Measurements from ENCODE around the gene ABCC5.
A peak's percentile ranks its signal among the peaks of the same experiment; 100 is the strongest.
"Not testable (repeated sequence)": the region's sequence is repeated elsewhere in the genome, so short reads cannot be mapped to it uniquely, and the experiment has no call there.

The ABCC5 gene

DNA sequence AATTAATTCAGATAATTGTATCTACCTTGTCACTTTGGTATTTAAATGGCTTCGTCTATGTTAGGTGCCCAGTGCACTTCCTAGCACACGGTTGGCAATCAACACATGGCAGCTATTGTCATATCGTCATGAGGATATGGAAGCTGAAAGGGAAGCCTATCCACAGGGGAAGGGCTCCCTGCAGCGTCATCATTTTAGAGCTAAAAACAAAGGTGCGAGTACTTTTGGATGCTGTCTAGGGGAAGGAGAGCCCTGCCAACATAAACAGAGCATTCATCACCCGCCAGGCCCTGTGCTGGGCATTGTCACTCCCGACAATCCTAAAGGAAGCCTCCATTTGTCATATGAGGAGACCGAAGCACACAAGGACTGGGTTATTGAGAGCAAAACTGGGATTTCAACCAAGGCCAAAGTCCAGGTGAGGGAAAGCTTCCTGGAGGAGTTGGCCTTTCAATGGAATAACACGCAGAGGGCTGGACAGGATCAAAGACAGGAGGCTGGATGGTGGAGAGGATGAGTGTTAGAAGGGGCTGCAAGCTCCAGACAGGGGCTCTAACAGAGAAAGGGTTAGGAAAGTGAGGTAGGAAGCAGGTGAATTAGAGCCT, 125.0 kb downstream of the ABCC5 start:
- no peak for DNase-seq (ENCODE audit: low spot score)

DNA sequence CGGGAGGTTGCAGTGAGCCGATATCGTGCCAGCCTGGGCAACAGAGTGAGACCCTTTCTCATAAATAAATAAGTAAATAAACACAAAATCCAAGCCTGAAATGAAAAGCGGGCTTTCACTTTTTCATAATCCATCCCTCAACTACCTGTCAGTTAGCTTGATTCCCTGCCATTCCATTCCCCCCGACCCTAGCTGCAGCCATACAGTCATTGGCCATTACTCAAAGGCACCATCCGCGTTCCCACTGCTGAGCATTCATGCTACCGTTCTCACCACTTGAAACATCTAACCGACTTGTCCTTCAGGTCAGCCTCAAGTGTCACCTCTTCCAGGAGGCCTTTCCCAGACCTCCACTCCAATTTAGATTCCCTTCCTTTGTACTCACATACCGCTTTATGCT, 131.9 kb downstream of the ABCC5 start:
- DNase-seq (ENCODE audit: low spot score) = no peak

GRCh38 chr3:183884427-183885296, 133.0 kb downstream of the ABCC5 start, which contains the start of gene PARL:
PARL (minus strand) TSS chr3:183884880; CDS start chr3:183884846, 34 bp downstream.
- peak; percentile 93 for DNase-seq (ENCODE audit: low spot score)

GRCh38 chr3:183884097-183884426, 133.6 kb downstream of the ABCC5 start:
- no peak for DNase-seq (ENCODE audit: low spot score)

GRCh38 chr3:183883291-183884096, 134.2 kb downstream of the ABCC5 start:
- no peak for DNase-seq (ENCODE audit: low spot score)

GRCh38 chr3:183880121-183880520, 137.6 kb downstream of the ABCC5 start:
- no peak for DNase-seq (ENCODE audit: low spot score)

- DNase-seq (ENCODE audit: low spot score) = no peak
Measured at GRCh38 chr3:183879243-183879642, 138.4 kb downstream of the ABCC5 start.

DNA sequence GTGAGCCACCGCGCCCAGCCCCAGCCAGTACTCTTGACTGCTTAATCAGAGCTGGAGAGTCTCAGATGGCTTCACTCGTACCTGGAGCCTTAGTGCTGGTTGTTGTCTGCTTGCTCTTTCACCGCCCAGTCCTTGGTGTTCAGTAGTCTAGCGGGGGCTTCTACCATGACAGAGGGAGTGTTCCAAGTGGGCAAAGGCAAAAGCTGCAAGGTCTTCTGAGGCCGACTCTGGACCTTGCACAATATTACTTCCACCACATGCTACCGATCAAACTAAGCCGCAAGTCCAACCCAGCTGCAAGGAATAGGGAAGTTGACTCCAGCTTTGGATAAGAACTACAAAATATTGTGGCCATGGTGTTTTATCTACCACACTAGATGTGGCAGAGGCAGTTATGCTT, 139.6 kb downstream of the ABCC5 start:
- no peak for DNase-seq (ENCODE audit: low spot score)

DNA sequence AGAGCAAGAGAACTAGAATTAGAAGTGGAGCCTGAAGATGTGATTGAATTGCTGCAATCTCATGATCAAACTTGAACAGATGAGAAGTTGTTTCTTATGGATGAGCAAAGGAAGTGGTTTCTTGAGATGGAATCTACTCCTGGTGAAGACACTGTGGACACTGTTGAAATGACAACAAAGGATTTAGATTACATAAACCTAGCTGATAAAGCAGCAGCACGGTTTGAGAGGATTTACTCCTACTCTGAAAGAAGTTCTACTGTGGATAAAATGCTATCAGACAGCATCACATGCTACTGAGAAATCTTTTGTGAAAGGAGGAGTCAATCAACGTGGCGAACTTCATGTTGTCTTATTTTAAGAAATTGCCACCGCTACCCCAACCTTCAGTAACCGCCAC, 140.5 kb downstream of the ABCC5 start:
- not testable (repeated sequence) for DNase-seq (ENCODE audit: low spot score)

GRCh38 chr3:183875411-183875810, 142.3 kb downstream of the ABCC5 start:
- no peak for DNase-seq (ENCODE audit: low spot score)

GRCh38 chr3:183873914-183874313, 143.8 kb downstream of the ABCC5 start:
- DNase-seq (ENCODE audit: low spot score) = no peak

GRCh38 chr3:183871541-183871940, 146.1 kb downstream of the ABCC5 start:
- no peak for DNase-seq (ENCODE audit: low spot score)

DNA sequence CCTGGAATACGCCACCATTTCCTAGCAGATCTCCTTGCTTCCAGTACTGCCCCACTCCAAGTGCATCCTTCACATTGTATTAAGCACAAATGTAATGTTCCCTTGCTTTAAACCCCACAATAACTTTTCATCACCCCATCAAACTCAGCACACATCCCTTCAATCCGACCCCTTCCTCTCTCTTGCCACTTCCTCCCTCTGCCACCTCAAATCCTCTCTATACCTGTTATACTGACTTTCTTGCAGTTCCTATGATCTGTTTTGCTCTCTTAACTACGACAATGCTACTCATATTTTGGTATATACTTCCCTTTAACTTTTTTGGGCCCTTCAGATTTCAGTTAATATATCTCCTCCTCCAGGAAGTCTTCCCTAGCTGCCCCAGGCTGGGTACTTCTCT, 147.1 kb downstream of the ABCC5 start:
- no peak for DNase-seq (ENCODE audit: low spot score)
